ENCODE results near the gene VPREB3.

Gene VPREB3

GRCh38 chr22:23782252-23782651, 28.0 kb upstream of the VPREB3 start:
- DNase-seq, result no peak

- no peak for DNase-seq
Observed at GRCh38 chr22:23781511-23782183, 27.4 kb upstream of the VPREB3 start.

GRCh38 chr22:23781065-23781464, 26.8 kb upstream of the VPREB3 start:
- no peak for DNase-seq

- DNase-seq, result no peak
Observed at GRCh38 chr22:23780146-23780748, 26.0 kb upstream of the VPREB3 start.

- no peak for DNase-seq
Observed at GRCh38 chr22:23779731-23780130, 25.5 kb upstream of the VPREB3 start.

- no peak for DNase-seq
Observed at GRCh38 chr22:23779083-23779482, 24.9 kb upstream of the VPREB3 start.

- DNase-seq, result no peak
Observed at GRCh38 chr22:23778577-23778900, 24.3 kb upstream of the VPREB3 start.

- no peak for DNase-seq
Observed at GRCh38 chr22:23777776-23778576, 23.8 kb upstream of the VPREB3 start.

GRCh38 chr22:23775779-23776375, 21.7 kb upstream of the VPREB3 start:
- no peak for DNase-seq

GRCh38 chr22:23774922-23775436, 20.8 kb upstream of the VPREB3 start:
- no peak for DNase-seq

GRCh38 chr22:23774114-23774921, 20.1 kb upstream of the VPREB3 start:
- DNase-seq, result no peak

- DNase-seq, result no peak
Observed at GRCh38 chr22:23773483-23774113, 19.4 kb upstream of the VPREB3 start.

- DNase-seq, result no peak
Observed at GRCh38 chr22:23772649-23773473, 18.6 kb upstream of the VPREB3 start, which contains the start of gene MMP11. MMP11 (plus strand) TSS chr22:23772849; CDS start chr22:23772871, 22 bp downstream.

- DNase-seq, result no peak
Observed at GRCh38 chr22:23772315-23772648, 18.1 kb upstream of the VPREB3 start.

- no peak for DNase-seq
Observed at GRCh38 chr22:23769321-23769965, 15.2 kb upstream of the VPREB3 start.

GRCh38 chr22:23767673-23768548, 13.7 kb upstream of the VPREB3 start, which contains the start of gene CHCHD10:
CHCHD10 (minus strand) TSS chr22:23767972; CDS start chr22:23767874, 98 bp downstream.
- no peak for DNase-seq

- no peak for DNase-seq
Observed at GRCh38 chr22:23767303-23767672, 13.1 kb upstream of the VPREB3 start.

GRCh38 chr22:23764899-23765881, 11.0 kb upstream of the VPREB3 start:
- no peak for DNase-seq
